ENCODE results near the gene TMEM178B. TPM values are rescaled to one million over a fixed set of nuclear protein-coding genes. Genes with fewer than 3 reads are reported as not detected.

TMEM178B gene
- total and polyA plus RNA-seq, 2 donors (not counting 1 experiment from before 2014, with no cell fraction given) = 0.28 to 0.96 TPM

DNA sequence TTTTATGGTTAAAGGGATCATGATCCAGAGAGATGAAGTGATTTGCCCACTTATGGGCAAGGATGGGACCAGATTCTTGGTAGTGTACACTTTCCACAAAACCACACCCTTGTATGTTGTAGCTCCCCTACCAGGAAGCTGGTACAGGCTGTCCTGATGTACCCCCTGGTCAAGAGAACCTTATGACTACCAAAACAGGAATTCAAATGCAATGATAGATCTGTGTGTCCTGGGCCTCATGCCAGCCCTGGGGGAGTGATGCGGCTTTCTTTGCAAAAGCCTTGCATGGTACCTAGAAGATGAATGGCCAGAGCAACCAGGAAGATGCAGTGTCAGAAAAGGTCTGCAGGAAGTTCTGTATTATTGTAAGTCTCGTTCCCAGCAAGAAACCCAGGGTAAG lies 382.4 kb downstream of the TMEM178B start:
- H3K79me2 ChIP-seq (ENCODE audit: control insufficient read depth, insufficient read depth, low read length) = no peaks in the 10 kb centered on the region
- H2AFZ ChIP-seq (ENCODE audit: insufficient read depth, low read depth, low read length, poor library complexity, severe bottlenecking) = no peak overlapping the region
- CTCF ChIA-PET = no interaction called here
- no peak for TF ChIP-seq EZH2 (IDR thresholded peaks at IDR 0.05; ENCODE audit: borderline replicate concordance, insufficient read depth, low read depth, low read length, poor library complexity, severe bottlenecking)
- TF ChIP-seq, protein P1, sequence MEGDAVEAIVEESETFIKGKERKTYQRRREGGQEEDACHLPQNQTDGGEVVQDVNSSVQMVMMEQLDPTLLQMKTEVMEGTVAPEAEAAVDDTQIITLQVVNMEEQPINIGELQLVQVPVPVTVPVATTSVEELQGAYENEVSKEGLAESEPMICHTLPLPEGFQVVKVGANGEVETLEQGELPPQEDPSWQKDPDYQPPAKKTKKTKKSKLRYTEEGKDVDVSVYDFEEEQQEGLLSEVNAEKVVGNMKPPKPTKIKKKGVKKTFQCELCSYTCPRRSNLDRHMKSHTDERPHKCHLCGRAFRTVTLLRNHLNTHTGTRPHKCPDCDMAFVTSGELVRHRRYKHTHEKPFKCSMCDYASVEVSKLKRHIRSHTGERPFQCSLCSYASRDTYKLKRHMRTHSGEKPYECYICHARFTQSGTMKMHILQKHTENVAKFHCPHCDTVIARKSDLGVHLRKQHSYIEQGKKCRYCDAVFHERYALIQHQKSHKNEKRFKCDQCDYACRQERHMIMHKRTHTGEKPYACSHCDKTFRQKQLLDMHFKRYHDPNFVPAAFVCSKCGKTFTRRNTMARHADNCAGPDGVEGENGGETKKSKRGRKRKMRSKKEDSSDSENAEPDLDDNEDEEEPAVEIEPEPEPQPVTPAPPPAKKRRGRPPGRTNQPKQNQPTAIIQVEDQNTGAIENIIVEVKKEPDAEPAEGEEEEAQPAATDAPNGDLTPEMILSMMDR (IDR thresholded peaks at IDR 0.05) = no peak
- Mint-ChIP-seq H3K27ac (no peak overlapping the region), H3K4me3 (no peak overlapping the region), H3K9me3 (ENCODE audit: insufficient read depth) (no peaks in the 10 kb centered on the region), H3K27me3 (peaks cover 7% of the 10 kb centered on the region), H3K4me1 (no peaks in the 10 kb centered on the region)
- H3K4me2 ChIP-seq (replicated peaks; ENCODE audit: low read depth, low read length, poor library complexity, severe bottlenecking) = no peak overlapping the region
- intact Hi-C loops (cut with micrococcal nuclease) = no loop called here
- ATAC-seq (ENCODE audit: low read depth) = no peak
- no peaks in the 10 kb centered on the region for H4K20me1 ChIP-seq (ENCODE audit: control insufficient read depth, insufficient read depth, low read length, poor library complexity, severe bottlenecking)
- H3K27ac ChIP-seq (ENCODE audit: low read length in 2 of 2) = no peak overlapping the region
- WGBS (ENCODE audit: insufficient coverage) = 100% methylated on average over 1 of the region's 2 CpGs
- H3K4me3 ChIP-seq (ENCODE audit: control extremely low read depth in 1 of 5, extremely low read depth in 1 of 5, insufficient read depth in 1 of 5, low read depth in 2 of 5, low read length in 4 of 5) = no peak overlapping the region
- no peak for DNase-seq
- H3K9ac ChIP-seq (ENCODE audit: low read length) = no peak overlapping the region
- POLR2A ChIA-PET = no interaction called here
- no peaks in the 10 kb centered on the region for H3K4me1 ChIP-seq (ENCODE audit: control insufficient read depth in 2 of 2, insufficient read depth in 2 of 2, low read length in 2 of 2)
- no peaks in the 10 kb centered on the region for H3K36me3 ChIP-seq (replicated peaks in 1 of 2; ENCODE audit: control extremely low read depth in 1 of 2, control insufficient read depth in 1 of 2, extremely low read depth in 1 of 2, insufficient read depth in 2 of 2, low read length in 1 of 2)
- no peaks in the 10 kb centered on the region for H3K27me3 ChIP-seq (replicated peaks in 1 of 4; ENCODE audit: control extremely low read depth in 1 of 4, control insufficient read depth in 3 of 4, insufficient read depth in 4 of 4, low read length in 3 of 4)
- no peaks in the 10 kb centered on the region for H3K9me3 ChIP-seq (ENCODE audit: control extremely low read depth in 1 of 3, control insufficient read depth in 2 of 3, insufficient read depth in 1 of 3, low read length in 2 of 3)

DNA sequence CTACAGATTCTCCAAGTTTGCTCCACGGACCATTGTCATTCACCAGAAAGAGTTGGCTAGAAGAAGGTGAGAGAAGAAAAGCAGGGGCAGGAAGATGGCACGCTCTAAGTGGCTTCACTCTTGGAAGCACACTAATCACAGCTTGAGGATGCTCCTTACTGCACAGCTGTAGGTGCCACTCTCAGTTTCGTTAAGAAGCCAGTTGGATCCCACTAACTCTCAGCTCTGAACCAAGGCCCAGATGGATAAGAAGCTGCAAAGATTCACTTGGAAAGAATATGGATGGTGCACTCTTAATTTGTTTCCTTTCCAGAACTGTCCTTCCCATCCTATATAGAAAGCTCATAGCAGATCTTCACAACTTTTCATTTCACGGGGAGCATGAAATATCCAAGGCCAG lies 382.8 kb downstream of the TMEM178B start:
- H3K4me3 ChIP-seq (ENCODE audit: control extremely low read depth in 1 of 5, extremely low read depth in 1 of 5, insufficient read depth in 1 of 5, low read depth in 2 of 5, low read length in 4 of 5) = no peak overlapping the region
- no peaks in the 10 kb centered on the region for H3K4me1 ChIP-seq (ENCODE audit: control insufficient read depth in 2 of 2, insufficient read depth in 2 of 2, low read length in 2 of 2)
- TF ChIP-seq, protein P1 (IDR thresholded peaks at IDR 0.05) = no peak
- no peak for TF ChIP-seq EZH2 (IDR thresholded peaks at IDR 0.05; ENCODE audit: borderline replicate concordance, insufficient read depth, low read depth, low read length, poor library complexity, severe bottlenecking)
- H3K27me3 ChIP-seq (replicated peaks in 1 of 4; ENCODE audit: control extremely low read depth in 1 of 4, control insufficient read depth in 3 of 4, insufficient read depth in 4 of 4, low read length in 3 of 4) = no peaks in the 10 kb centered on the region
- ATAC-seq (ENCODE audit: low read depth) (no peak), DNase-seq (no peak)
- H2AFZ ChIP-seq (ENCODE audit: insufficient read depth, low read depth, low read length, poor library complexity, severe bottlenecking) = no peak overlapping the region
- no peaks in the 10 kb centered on the region for H3K79me2 ChIP-seq (ENCODE audit: control insufficient read depth, insufficient read depth, low read length)
- ChIA-PET POLR2A (interaction anchor here (0.6 kb wide), 1 partner anchor 18 kb away, joined by 7 read pairs; no protein-coding TSS in a partner anchor), CTCF (no interaction called here)
- 60% methylated on average over 1 of the region's 4 CpGs for WGBS (ENCODE audit: insufficient coverage)
- intact Hi-C loops (cut with micrococcal nuclease) = no loop called here
- Mint-ChIP-seq H3K4me1 (no peaks in the 10 kb centered on the region), H3K27me3 (peaks cover 7% of the 10 kb centered on the region), H3K4me3 (no peak overlapping the region), H3K27ac (no peak overlapping the region), H3K9me3 (ENCODE audit: insufficient read depth) (no peaks in the 10 kb centered on the region)
- no peak overlapping the region for H3K4me2 ChIP-seq (replicated peaks; ENCODE audit: low read depth, low read length, poor library complexity, severe bottlenecking)
- no peaks in the 10 kb centered on the region for H4K20me1 ChIP-seq (ENCODE audit: control insufficient read depth, insufficient read depth, low read length, poor library complexity, severe bottlenecking)
- no peaks in the 10 kb centered on the region for H3K9me3 ChIP-seq (ENCODE audit: control extremely low read depth in 1 of 3, control insufficient read depth in 2 of 3, insufficient read depth in 1 of 3, low read length in 2 of 3)
- H3K27ac ChIP-seq (ENCODE audit: low read length in 2 of 2) = no peak overlapping the region
- no peak overlapping the region for H3K9ac ChIP-seq (ENCODE audit: low read length)
- no peaks in the 10 kb centered on the region for H3K36me3 ChIP-seq (replicated peaks in 1 of 2; ENCODE audit: control extremely low read depth in 1 of 2, control insufficient read depth in 1 of 2, extremely low read depth in 1 of 2, insufficient read depth in 2 of 2, low read length in 1 of 2)

Measured in B cell (primary cell).